ENCODE results near the gene CEP57L1. TPM values are rescaled to one million over a fixed set of nuclear protein-coding genes. Genes with fewer than 3 reads are reported as not detected.

The CEP57L1 gene
- total and polyA plus RNA-seq, 10 of the 15 experiments (the other 5 are each of a cell fraction or from before 2014, with no cell fraction given): 12.7 to 30.5 (median 21.9) TPM

DNA sequence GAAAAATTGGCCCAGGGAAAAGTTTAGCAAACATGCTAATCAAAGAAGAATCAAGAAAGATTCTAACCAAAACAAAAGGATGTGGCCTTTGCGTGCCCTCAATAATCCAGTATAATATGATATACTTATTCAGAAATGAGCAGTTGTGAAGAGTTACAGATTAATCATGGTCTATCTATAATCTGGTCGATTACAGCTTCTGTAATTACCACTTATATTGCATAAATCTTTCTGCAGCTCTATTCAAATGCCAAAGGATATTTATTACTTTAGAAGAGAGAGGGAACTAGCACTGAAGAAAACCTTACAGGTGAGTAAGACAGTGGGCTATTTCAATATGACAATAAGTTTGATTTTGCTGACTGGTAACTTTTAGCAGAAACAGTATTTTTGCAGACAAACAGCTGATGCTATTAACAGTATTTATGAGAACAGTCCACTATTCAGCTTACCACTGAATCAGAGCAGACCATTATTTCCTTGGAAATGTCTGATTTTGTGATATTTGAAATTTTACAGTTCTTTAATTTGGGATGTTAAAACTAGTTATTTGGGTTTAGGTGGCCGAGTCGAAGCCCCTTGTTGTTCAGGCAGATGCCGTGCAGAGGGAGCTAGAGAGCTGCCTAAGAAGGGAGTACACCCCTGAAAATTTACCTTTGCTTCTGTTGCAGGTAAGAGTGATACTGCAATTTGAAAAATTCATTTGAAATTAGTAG is 92.2 kb downstream of the CEP57L1 start:
- ATAC-seq: peak; percentile 87
- no peaks in the 10 kb centered on the region; a peak in 1 of 4 replicates for H3K27me3 ChIP-seq (replicated peaks in 1 of 2; ENCODE audit: control insufficient read depth in 2 of 2, insufficient read depth in 2 of 2, low read length in 1 of 2)
- 13% methylated on average over 5 of the region's 5 CpGs for WGBS (ENCODE audit: insufficient coverage, insufficient replicate concordance, low lambda C conversion rate, missing lambda C conversion rate)
- H3K36me3 ChIP-seq (ENCODE audit: control insufficient read depth in 2 of 2, insufficient read depth in 2 of 2, low read length in 1 of 2): no peaks in the 10 kb centered on the region
- peak; percentile 90 for FAIRE-seq
- in situ Hi-C loops (cut with MboI): no loop called here
- TF ChIP-seq RAD21 (IDR thresholded peaks at IDR 0.05; ENCODE audit: insufficient read depth, low read depth, low read length) (peak; percentile 94), BHLHE40 (IDR thresholded peaks at IDR 0.05; ENCODE audit: borderline replicate concordance in 1 of 2, low read depth in 2 of 2, low read length in 1 of 2) (no peak), ZNF24 (IDR thresholded peaks at IDR 0.05) (no peak), SMC3 (IDR thresholded peaks at IDR 0.05; ENCODE audit: borderline replicate concordance, low read length) (peak; percentile 94), TCF3 (IDR thresholded peaks at IDR 0.05; ENCODE audit: borderline replicate concordance, insufficient read depth, low read depth, low read length) (no peak), TARDBP (IDR thresholded peaks at IDR 0.05; ENCODE audit: borderline replicate concordance) (no peak), JUNB (IDR thresholded peaks at IDR 0.05) (no peak), SUZ12 (IDR thresholded peaks at IDR 0.05; ENCODE audit: unreplicated experiment) (no peak), RUNX3 (IDR thresholded peaks at IDR 0.05; ENCODE audit: low read length) (no peak), RBBP5 (conservative IDR thresholded peaks at IDR 0.05) (no peak), TAF1 (IDR thresholded peaks at IDR 0.05; ENCODE audit: borderline replicate concordance, low read depth, low read length) (no peak), HDAC6 (IDR thresholded peaks at IDR 0.05; ENCODE audit: unreplicated experiment) (no peak), ZNF274 (IDR thresholded peaks at IDR 0.05; ENCODE audit: insufficient read depth, insufficient read length) (no peak), MXI1 (IDR thresholded peaks at IDR 0.05; ENCODE audit: low read depth, low read length) (no peak), YY1 (IDR thresholded peaks at IDR 0.05; ENCODE audit: low read depth, low read length) (0 out of 2 replicates have a peak, but pooled peaks have one; percentile 47), FOS (IDR thresholded peaks at IDR 0.05; ENCODE audit: borderline replicate concordance, extremely low read depth, insufficient read length) (no peak), NR2F1 (conservative IDR thresholded peaks at IDR 0.05) (no peak)
- TF ChIP-seq, protein P1, sequence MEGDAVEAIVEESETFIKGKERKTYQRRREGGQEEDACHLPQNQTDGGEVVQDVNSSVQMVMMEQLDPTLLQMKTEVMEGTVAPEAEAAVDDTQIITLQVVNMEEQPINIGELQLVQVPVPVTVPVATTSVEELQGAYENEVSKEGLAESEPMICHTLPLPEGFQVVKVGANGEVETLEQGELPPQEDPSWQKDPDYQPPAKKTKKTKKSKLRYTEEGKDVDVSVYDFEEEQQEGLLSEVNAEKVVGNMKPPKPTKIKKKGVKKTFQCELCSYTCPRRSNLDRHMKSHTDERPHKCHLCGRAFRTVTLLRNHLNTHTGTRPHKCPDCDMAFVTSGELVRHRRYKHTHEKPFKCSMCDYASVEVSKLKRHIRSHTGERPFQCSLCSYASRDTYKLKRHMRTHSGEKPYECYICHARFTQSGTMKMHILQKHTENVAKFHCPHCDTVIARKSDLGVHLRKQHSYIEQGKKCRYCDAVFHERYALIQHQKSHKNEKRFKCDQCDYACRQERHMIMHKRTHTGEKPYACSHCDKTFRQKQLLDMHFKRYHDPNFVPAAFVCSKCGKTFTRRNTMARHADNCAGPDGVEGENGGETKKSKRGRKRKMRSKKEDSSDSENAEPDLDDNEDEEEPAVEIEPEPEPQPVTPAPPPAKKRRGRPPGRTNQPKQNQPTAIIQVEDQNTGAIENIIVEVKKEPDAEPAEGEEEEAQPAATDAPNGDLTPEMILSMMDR (IDR thresholded peaks at IDR 0.05 in 2 of 3, conservative IDR thresholded peaks at IDR 0.05 in 1 of 3; ENCODE audit: control insufficient read depth in 2 of 3, extremely low read depth in 1 of 3, insufficient read depth in 1 of 3, low read depth in 3 of 3, low read length in 3 of 3): peak; percentile 86 to 91 (median 90)
- TF ChIP-seq, protein P2, sequence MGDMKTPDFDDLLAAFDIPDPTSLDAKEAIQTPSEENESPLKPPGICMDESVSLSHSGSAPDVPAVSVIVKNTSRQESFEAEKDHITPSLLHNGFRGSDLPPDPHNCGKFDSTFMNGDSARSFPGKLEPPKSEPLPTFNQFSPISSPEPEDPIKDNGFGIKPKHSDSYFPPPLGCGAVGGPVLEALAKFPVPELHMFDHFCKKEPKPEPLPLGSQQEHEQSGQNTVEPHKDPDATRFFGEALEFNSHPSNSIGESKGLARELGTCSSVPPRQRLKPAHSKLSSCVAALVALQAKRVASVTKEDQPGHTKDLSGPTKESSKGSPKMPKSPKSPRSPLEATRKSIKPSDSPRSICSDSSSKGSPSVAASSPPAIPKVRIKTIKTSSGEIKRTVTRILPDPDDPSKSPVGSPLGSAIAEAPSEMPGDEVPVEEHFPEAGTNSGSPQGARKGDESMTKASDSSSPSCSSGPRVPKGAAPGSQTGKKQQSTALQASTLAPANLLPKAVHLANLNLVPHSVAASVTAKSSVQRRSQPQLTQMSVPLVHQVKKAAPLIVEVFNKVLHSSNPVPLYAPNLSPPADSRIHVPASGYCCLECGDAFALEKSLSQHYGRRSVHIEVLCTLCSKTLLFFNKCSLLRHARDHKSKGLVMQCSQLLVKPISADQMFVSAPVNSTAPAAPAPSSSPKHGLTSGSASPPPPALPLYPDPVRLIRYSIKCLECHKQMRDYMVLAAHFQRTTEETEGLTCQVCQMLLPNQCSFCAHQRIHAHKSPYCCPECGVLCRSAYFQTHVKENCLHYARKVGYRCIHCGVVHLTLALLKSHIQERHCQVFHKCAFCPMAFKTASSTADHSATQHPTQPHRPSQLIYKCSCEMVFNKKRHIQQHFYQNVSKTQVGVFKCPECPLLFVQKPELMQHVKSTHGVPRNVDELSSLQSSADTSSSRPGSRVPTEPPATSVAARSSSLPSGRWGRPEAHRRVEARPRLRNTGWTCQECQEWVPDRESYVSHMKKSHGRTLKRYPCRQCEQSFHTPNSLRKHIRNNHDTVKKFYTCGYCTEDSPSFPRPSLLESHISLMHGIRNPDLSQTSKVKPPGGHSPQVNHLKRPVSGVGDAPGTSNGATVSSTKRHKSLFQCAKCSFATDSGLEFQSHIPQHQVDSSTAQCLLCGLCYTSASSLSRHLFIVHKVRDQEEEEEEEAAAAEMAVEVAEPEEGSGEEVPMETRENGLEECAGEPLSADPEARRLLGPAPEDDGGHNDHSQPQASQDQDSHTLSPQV (IDR thresholded peaks at IDR 0.05): no peak
- no peak overlapping the region for H3K9ac ChIP-seq (ENCODE audit: control insufficient read depth, insufficient read depth, low read length)
- H3K4me2 ChIP-seq (ENCODE audit: control insufficient read depth, insufficient read depth): no peak overlapping the region
- no peaks in the 10 kb centered on the region; the same call in 2 of the 3 replicates for H3K9me3 ChIP-seq (replicated peaks; ENCODE audit: control insufficient read depth, insufficient read depth, low read length)
- H3K79me2 ChIP-seq (ENCODE audit: control insufficient read depth, insufficient read depth, low read length): no peaks in the 10 kb centered on the region
- intact Hi-C loops (cut with micrococcal nuclease; ENCODE audit: unreplicated experiment): loop anchor here (1.0 to 10.0 kb wide), 2 partner anchors 196 to 867 kb away; no protein-coding TSS in a partner anchor
- H4K20me1 ChIP-seq (ENCODE audit: control insufficient read depth, insufficient read depth): no peaks in the 10 kb centered on the region
- BruUV-seq (replicated peaks): no TSS peak
- ChIA-PET POLR2A (interaction anchor here (2.3 kb wide), 1 partner anchor 196 kb away, joined by 25 read pairs; no protein-coding TSS in a partner anchor), SMC1A (ENCODE audit: uncharacterized antibody, unreplicated experiment) (interaction anchor here (0.7 to 3.8 kb wide), 29 partner anchors 8 to 852 kb away, joined by 3 to 95 read pairs (median 4); partner anchors contain the start of genes CD164, CEP57L1 and SESN1), CTCF (interaction anchor here (0.9 to 3.8 kb wide), 27 partner anchors 9 to 852 kb away, joined by 3 to 128 read pairs (median 5); partner anchors contain the start of gene CD164), RAD21 (ENCODE audit: unreplicated experiment) (interaction anchor here (1.1 to 3.9 kb wide), 14 partner anchors 16 to 852 kb away, joined by 3 to 87 read pairs (median 3); partner anchors contain the start of gene CD164)
- no peak overlapping the region for H3K4me3 ChIP-seq
- no peak overlapping the region for H3K27ac ChIP-seq (ENCODE audit: control insufficient read depth, insufficient read depth)
- H3K4me1 ChIP-seq (ENCODE audit: control insufficient read depth, insufficient read depth, low read length): no peaks in the 10 kb centered on the region
- no peak for DNase-seq (ENCODE audit: low read depth, low spot score)
- no peak overlapping the region for H2AFZ ChIP-seq (ENCODE audit: control insufficient read depth, low read depth, low read length)
